Stimulated activated CD8-positive, alpha-beta memory T cell treated with anti-CD3 and anti-CD28 coated beads, Interleukin-2, amount 100 ng/mL, for 48 hours (primary cell): ENCODE data around the gene ZNF483.
"Not testable (repeated sequence)": the region's sequence is repeated elsewhere in the genome, so short reads cannot be mapped to it uniquely, and the experiment has no call there.

Experiments used
- DNase-seq, 2 donors: peaks; one replicate each; pipeline ENCODE4 v3.0.0-alpha.2; 2020; ENCODE audit warnings: low read depth in 2 of 2

ZNF483 gene

GRCh38 chr9:111610149-111610548 is 85.2 kb downstream of the ZNF483 start:
- DNase-seq: no peak

- no peak for DNase-seq
Observed at GRCh38 chr9:111610845-111611244, 85.9 kb downstream of the ZNF483 start.

- DNase-seq: no peak
Observed at GRCh38 chr9:111613436-111614040, 88.6 kb downstream of the ZNF483 start.

GRCh38 chr9:111615928-111616327 is 90.9 kb downstream of the ZNF483 start:
- no peak for DNase-seq

- not testable (repeated sequence) for DNase-seq
Observed at GRCh38 chr9:111617349-111617748, 92.4 kb downstream of the ZNF483 start.

- no peak for DNase-seq
Observed at GRCh38 chr9:111621895-111622480, 97.0 kb downstream of the ZNF483 start.

GRCh38 chr9:111622626-111623025 is 97.6 kb downstream of the ZNF483 start:
- DNase-seq: no peak
